ENCODE data around the gene TRMT6. TPM values are rescaled to one million over a fixed set of nuclear protein-coding genes. Genes with fewer than 3 reads are reported as not detected.

Gene TRMT6
- total RNA-seq, 1 donor from 2014 or later: 19.9 TPM

DNA sequence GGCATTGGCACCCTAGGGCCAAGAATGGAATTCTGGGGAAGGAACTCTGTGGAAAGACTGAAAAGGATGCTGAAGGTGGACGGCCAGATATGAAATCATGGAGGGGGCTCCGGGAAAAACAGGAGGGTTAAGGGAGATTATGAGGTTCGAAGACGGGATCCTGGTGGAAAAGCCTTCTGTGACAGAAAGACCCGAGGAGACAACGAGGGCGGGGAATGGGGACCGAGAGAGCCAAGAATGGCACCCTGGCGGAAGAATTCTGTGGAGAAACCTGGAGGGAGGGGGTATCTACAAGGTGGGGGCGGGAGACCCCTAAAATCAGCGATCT is 426 bp downstream of the TRMT6 start:
- intact Hi-C loops (cut with micrococcal nuclease): loop anchor here (1.0 to 5.0 kb wide), 9 partner anchors 46 to 1138 kb away; partner anchors contain the start of genes CDS2 and SHLD1

DNA sequence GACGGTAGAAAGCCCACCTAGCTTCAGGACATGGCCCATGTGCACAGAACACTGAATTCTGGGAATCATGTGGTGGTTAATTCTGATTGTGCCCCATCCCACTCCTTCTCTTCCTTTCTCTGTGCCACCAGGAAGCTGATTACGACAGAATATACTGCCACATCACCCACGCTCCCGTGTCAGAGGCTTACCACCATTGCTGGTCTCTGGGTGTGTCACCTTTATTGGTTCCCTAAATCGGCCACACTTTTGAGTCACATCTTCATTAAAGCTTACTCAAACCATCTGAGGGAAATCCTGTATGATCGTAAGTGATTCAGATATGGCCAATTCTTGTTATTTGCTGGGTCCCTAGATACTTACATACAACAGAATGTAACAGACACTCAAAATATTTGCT is 3.1 kb downstream of the TRMT6 start:
- intact Hi-C loops (cut with micrococcal nuclease): no loop called here

DNA sequence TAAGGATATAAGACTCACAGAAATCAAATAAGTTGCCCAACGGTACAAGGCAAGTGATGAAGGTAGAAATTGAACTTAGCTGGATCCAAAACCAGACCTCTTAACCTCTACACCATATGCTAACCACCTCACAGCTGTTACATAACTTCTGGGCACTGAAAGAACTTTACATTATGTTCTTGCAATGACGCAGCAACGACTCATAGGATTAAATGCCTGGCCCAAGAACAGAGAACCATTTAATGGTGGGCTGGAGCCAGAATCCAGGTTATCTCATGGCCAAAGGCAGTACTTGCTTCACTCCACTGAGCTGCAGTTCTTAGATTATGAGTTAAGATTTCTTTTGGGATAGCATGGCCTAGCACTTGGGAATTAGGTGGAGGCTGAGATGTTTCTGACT is 4.4 kb downstream of the TRMT6 start:
- intact Hi-C loops (cut with micrococcal nuclease): no loop called here

DNA sequence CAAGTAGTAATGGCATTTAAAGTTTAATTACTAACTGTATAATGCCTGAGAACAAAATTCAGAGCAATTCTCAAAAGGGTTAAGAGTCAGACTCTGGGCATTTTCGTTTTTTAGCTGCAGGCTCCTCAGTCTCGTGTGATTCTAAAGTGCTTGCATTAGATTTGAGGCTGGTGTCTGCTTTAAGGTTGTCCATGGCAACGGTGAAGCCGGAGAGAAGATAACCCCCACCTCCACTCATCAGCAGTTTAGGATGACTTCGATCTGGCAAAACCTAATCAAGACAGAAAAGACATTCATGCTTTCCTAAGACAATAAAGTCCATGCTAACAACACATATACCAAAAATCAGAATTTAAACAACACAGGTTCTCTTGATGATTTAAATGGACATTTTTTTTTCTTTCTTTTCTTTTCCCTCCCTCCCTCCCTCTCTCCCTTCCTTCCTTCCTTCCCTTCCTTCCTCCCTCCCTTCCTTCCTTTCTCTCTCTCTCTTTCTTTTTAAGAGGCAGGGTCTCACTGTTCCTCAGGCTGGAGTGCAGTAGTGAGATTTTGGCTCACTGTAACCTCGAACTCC is 11.8 kb downstream of the TRMT6 start:
- intact Hi-C loops (cut with micrococcal nuclease): no loop called here

DNA sequence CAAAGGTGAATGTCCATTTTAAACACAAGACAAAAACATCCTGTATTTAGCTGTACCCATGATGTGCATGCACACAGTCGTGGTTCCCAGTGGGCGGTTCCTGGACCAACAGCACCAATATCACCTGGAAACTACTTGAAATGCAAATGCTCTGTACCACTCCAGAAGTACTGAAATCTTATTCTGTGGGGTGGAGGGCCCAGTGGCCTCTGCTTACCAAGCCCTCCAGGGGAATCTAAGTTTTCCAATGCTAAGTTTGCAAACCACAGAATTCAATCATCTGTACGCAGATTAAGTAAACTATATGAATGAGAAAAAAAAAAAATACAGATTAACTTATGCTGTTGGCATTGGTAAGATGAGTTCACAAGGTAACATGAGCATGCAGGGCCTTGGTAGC is 14.1 kb downstream of the TRMT6 start:
- intact Hi-C loops (cut with micrococcal nuclease): no loop called here

DNA sequence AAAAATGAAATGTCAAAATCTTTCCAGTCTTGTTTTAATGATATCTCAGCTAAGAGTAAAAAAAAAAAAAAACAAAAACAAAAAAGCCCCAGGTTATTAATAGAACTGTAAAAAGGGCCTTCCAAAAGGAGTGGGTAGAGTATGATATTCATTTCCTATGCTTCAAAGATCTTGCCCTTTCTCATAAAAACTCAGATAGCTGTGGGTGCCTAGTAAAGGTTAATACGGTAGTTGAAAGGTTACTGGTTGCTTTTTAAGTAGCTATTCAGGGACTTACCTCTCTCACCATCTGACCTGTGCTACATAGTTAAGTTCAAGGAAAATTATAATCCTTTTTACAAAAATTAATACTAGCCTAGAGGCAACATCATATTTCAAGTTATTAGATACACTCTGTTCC is 14.9 kb downstream of the TRMT6 start:
- intact Hi-C loops (cut with micrococcal nuclease): no loop called here

GRCh38 chr20:5933802-5934436 is 16.4 kb downstream of the TRMT6 start:
- intact Hi-C loops (cut with micrococcal nuclease): loop anchor here (1.0 kb wide), 1 partner anchor 405 kb away; no protein-coding TSS in a partner anchor

DNA sequence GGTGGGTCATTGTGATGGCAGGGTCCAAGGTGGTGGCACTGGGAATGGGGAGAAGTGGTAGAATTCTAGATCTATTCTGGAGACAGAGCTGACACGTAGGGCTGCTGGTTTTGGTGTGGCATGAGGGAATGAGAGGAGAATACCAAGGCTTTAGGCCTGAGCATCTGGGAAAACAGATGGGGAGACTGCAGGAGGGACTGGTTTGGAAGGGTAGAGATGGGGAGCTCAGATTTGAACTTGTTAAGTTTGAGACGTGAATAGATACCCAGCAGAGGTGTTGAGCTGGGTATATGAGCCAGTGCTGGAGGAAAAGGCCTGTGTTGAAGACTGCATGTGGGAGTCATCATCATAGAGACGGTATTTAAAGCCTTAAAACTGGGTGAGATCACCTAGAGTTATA is 17.5 kb downstream of the TRMT6 start:
- intact Hi-C loops (cut with micrococcal nuclease): loop anchor here (1.0 kb wide), 1 partner anchor 403 kb away; no protein-coding TSS in a partner anchor

GRCh38 chr20:5931411-5931810 is 18.9 kb downstream of the TRMT6 start:
- intact Hi-C loops (cut with micrococcal nuclease): no loop called here

DNA sequence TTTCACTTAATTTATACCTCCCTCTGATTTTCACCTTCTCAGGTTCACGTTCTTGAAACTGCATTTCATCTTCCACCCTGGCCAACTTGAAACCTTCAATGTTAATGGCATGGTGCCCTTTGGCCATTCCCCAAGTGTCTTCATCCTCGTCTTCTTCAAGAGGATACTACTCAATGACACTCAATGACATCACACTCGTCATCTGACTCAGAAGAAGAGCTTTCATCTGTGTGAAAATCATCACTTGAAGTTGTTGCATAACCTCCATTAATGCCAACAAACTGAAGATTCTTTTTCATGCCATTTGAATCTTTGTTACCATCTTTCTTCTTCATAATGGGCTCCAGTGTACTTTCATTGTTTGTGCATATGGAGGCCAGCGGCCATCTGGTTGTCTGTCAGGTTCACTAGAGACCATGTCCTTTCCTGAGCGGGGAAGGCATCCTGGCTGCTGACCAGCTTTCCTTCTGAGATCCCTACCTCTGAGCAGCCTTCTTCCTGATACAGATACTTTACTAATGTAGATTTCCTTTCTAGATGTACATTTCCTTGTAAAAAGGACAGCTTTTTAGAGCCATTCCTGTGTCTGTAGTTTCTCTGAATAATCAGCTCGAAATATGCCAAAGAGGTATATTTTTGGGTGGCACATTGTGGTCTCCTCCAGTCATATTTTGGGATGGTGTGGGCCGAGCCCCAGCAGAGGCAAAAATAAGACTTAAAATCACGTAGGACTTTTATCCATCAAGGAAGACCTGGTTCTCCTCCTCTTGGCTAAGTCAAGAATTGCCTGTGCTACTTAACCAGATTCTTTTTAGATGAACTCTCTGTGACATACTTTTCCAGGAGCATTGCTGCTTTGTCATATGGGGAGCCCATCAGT is 21.3 kb downstream of the TRMT6 start:
- intact Hi-C loops (cut with micrococcal nuclease): no loop called here

DNA sequence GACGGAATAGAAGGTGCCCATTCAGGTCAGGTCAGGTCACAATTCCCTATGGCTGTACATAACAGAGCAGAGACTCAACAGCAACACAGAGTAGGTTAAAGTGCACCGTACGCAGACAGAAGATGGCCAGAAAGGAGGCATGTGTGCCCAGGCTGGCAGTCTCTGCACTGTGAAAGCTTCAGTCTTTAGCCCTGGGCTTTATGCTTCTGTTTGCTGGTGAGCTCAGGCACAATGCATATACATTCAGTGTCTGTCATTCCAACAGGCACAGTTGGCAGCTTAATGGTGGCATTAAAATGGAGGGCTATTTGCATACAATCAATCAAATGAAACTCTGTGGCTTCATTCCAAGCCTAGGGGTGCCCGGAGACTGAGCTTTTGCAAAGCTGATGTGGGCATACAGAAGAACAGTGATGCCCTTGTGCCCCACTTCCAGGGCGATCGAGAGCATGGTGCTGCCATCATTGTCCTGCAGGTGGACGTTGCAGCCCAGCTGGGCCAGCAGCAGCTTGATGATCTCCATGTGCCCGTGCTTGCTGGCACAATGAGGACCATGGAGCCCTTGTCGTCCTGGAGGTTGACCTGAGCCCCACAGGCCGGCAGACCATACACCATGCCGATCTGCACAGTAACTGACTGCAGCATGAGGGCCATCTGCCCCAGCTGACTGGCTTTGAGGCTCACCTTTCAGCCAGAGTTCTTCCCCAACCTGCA is 22.4 kb downstream of the TRMT6 start:
- intact Hi-C loops (cut with micrococcal nuclease): no loop called here

- intact Hi-C loops (cut with micrococcal nuclease): no loop called here
Measured at GRCh38 chr20:5925551-5925950, 24.8 kb downstream of the TRMT6 start.

DNA sequence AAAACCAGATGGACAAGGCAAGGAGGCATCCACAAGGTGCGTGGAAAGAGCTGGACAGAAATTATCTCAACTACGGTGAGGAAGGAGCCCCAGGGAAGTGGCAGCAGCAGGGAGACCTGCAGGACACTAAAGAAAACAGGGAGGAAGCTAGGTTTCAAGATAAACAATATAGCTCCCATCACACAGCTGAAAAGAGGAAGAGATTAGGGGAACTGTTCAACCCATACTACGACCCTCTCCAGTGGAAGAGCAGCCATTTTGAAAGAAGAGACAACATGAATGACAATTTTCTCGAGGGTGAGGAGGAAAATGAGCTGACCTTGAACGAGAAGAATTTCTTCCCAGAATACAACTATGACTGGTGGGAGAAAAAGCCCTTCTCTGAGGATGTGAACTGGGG is 26.8 kb downstream of the TRMT6 start:
- intact Hi-C loops (cut with micrococcal nuclease): no loop called here

GRCh38 chr20:5920581-5920980 is 29.8 kb downstream of the TRMT6 start:
- intact Hi-C loops (cut with micrococcal nuclease): no loop called here

DNA sequence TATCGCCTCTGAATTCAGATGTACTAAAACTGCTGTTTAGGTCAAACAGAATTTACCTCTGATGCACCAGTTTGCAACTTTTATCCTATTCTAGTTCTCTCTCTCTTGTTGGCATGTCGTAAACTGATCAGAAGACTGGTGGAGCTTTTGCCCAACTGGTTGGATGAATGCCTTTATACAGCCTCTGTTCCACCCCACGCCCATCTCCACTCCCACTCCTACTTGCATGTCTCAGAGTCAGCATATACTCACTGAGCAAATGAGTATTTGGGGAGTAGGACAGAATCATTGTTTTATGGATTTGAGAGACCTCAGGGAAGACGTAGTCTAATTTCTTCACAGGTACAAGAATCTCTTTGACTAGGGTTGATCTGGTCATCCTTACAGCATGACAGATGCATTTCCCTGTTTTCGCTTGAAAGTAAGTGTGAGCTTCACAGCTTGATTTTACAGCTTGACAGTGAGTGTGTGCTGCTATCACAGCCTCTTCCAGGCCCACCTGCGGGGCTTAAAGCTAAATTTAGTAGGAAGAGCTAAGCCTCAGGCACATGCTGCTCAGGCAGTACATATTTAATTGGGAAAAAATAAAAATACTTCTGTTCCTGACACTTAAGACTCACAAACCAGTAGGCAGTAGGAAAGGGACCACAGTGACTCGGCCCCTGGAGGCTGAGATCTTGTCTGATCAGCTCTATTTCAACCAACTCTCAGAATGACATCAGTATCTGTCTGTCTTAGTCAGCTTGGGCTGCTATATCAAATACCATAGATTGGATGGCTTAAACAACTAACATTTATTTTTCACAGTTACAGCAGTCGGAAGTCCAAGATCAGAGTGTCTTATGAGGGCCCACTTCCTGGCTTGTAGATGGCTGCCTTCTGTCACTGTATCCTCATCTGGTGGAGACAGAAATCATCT is 30.4 kb downstream of the TRMT6 start:
- intact Hi-C loops (cut with micrococcal nuclease): no loop called here

GRCh38 chr20:5918856-5919625 is 31.3 kb downstream of the TRMT6 start:
- intact Hi-C loops (cut with micrococcal nuclease): no loop called here

- intact Hi-C loops (cut with micrococcal nuclease): no loop called here
Measured at GRCh38 chr20:5914859-5915258, 35.5 kb downstream of the TRMT6 start.

DNA sequence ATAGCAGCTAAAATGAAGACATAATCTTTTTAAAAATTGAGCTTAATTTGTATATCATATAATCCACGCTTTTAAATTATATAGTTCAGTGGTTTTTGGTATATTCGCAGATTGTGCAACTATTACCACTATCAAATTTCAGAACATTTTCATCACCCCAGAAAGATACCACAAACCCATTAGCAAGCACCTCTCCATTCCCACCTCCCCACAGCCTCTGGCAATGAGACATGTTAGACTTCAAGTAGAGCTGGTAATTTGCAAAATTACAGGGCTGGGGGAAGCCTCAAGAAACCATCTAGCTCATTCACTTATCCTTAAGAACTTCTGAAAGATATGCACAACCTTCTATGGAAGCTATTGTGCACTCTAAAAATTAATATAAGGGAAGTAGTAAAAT is 37.2 kb downstream of the TRMT6 start:
- intact Hi-C loops (cut with micrococcal nuclease): no loop called here

- intact Hi-C loops (cut with micrococcal nuclease): no loop called here
Measured at GRCh38 chr20:5910186-5910585, 40.1 kb downstream of the TRMT6 start.

DNA sequence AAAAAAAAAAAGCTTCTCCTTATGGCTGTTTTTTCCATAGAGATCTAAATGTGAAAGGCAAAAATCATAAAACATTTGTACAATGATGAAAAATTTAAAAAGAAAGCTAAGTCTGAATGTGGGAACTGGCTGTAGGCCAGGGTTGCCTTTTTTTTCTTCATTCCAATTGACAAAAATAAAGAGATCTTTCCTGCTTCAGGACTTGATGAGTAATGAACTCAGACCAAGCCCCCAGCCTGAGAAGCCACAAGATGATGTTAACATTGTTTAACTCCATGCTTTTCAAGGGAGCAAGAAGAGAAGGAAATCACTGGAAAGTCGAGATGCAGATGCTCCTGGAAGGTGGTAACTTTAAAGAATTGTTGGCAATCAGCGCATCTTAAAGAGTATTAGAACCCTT is 41.4 kb downstream of the TRMT6 start:
- intact Hi-C loops (cut with micrococcal nuclease): no loop called here
